Measurements from ENCODE around the gene UNC5B.

Gene UNC5B

DNA sequence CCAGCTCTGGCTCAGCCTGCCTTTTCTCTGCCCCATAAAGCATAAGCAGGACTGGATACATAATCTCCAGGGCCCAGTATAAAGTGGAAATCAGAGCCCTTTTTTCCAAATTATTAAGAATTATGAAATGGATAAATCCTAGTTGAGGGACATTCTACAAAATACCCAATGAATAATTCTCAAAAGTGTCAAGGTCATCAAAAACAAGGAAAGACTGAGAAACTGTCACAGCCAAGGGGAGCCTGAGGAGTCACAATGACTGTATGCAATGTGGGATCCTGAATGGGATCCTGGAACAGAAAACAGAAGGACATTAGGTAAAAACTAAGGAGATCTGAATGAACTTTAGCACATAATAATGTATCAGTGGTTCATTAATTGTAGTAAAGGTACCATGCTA lies 4.8 kb upstream of the UNC5B start:
- intact Hi-C loops (cut with DNase I; ENCODE audit: low total_unique reads): loop anchor here (5.0 kb wide), 1 partner anchor 280 kb away; no protein-coding TSS in a partner anchor
- no peak overlapping the region for H3K27ac ChIP-seq

DNA sequence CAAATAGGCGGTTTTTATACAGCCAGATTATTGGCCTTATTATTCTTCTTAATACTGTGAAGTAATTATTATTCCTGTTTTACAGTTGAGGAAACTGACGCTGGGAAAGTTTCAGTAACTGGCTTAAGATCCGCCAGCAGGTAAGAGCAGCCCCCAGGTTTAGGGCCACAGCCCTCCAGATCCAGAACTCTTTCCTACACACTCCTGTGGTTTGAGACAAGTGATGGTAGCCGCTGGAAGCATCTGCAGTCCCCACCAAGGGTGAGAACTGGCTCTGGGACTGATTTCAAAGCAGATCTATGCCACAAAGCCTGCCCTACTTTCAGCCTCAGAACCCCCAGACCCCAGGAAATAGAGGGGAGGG lies 3.0 kb upstream of the UNC5B start:
- H3K9me3 ChIP-seq: no peaks in the 10 kb centered on the region
- intact Hi-C loops (cut with DNase I; ENCODE audit: low total_unique reads): loop anchor here (5.0 kb wide), 1 partner anchor 282 kb away; no protein-coding TSS in a partner anchor
- H3K4me3 ChIP-seq: no peak overlapping the region
- H3K27me3 ChIP-seq: peaks cover 0 to 20% of the 10 kb centered on the region in 2 donors
- H3K27ac ChIP-seq: no peak overlapping the region
- DNase-seq: peak in 1 of 2 donors; percentile 25
- TF ChIP-seq, protein P1, sequence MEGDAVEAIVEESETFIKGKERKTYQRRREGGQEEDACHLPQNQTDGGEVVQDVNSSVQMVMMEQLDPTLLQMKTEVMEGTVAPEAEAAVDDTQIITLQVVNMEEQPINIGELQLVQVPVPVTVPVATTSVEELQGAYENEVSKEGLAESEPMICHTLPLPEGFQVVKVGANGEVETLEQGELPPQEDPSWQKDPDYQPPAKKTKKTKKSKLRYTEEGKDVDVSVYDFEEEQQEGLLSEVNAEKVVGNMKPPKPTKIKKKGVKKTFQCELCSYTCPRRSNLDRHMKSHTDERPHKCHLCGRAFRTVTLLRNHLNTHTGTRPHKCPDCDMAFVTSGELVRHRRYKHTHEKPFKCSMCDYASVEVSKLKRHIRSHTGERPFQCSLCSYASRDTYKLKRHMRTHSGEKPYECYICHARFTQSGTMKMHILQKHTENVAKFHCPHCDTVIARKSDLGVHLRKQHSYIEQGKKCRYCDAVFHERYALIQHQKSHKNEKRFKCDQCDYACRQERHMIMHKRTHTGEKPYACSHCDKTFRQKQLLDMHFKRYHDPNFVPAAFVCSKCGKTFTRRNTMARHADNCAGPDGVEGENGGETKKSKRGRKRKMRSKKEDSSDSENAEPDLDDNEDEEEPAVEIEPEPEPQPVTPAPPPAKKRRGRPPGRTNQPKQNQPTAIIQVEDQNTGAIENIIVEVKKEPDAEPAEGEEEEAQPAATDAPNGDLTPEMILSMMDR (IDR thresholded peaks at IDR 0.05): no peak
- no peaks in the 10 kb centered on the region for H3K36me3 ChIP-seq
- H3K4me1 ChIP-seq: peaks cover 0 to 33% (median 14%) of the 10 kb centered on the region in 4 donors

More for the DNA sequence above, 4.8 kb upstream of the UNC5B start:
- no peak for DNase-seq
- Histone ChIP-seq H3K9me3 (no peaks in the 10 kb centered on the region), H3K36me3 (no peaks in the 10 kb centered on the region), H3K27me3 (peaks cover 0 to 20% of the 10 kb centered on the region in 2 donors), H3K4me1 (peaks cover 0 to 16% (median 8%) of the 10 kb centered on the region in 4 donors), H3K4me3 (no peak overlapping the region)
- TF ChIP-seq, protein P1 (IDR thresholded peaks at IDR 0.05): no peak

DNA sequence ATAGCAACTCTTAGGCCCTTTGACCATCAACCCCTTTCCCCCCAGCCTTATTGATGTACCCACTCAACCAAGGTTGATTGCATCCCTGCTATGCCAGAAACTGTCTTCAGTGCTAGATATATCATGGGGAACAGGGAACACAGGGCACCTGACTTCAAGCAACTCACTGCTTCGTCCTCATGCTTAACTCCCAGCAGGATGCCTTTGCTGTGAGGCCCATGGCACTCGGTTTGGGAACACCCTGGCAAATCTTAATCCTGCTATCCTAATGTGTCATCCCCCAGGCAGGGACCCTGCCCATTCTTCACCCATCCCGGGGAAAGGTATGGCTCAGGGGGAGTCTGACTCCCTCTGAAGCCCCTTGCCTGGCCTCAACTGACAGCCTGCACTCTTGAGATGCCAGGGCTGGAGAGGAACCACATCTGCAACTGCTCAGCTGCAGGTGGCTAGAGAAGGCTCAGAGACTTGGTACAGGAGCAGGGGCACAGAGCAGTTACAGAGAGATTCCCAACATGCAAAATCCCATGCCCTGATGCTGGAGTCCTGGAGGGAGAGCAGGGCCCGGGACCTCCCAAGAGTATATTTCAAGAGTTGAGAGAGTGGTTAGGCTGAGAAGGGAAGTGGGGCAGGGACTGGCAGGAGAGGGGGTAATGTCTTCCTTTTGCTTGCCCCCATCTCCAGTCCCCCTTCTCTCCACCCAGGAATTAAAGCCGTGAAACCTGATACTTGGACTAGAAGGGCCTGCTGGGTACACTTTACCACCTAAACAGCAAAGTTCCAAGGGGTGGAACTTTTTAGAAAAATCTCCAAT lies 2.4 kb upstream of the UNC5B start:
- peaks cover 0 to 35% (median 16%) of the 10 kb centered on the region in 4 donors for H3K4me1 ChIP-seq
- H3K27ac ChIP-seq: no peak overlapping the region
- no peaks in the 10 kb centered on the region for H3K9me3 ChIP-seq
- DNase-seq: peak in 1 of 2 donors; percentile 37
- no peaks in the 10 kb centered on the region for H3K36me3 ChIP-seq
- H3K27me3 ChIP-seq: peaks cover 0 to 20% of the 10 kb centered on the region in 2 donors
- TF ChIP-seq, protein P1 (IDR thresholded peaks at IDR 0.05): no peak
- H3K4me3 ChIP-seq: no peak overlapping the region
- intact Hi-C loops (cut with DNase I; ENCODE audit: low total_unique reads): loop anchor here (5.0 kb wide), 1 partner anchor 283 kb away; no protein-coding TSS in a partner anchor

DNA sequence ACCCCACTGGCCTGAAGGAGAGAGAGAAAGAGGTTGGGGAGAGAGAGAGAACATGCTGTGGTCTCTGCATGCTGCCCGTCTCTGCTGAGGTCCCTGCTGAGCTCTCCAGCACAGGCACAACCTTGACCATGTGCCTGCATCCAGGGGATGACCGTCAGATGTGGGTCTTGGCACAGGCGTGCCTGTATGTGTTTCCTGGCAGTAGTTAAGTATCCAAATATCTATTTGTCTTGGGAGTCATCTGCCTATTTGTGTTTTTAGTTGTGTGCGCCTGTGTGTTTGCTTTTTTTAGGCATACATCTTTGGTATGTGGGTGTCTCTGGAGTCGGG lies 1.9 kb upstream of the UNC5B start:
- DNase-seq: peak in 1 of 2 donors; percentile 32
- H3K27me3 ChIP-seq: peaks cover 0 to 20% of the 10 kb centered on the region in 2 donors
- no peak overlapping the region for H3K4me3 ChIP-seq
- TF ChIP-seq, protein P1 (IDR thresholded peaks at IDR 0.05): no peak
- H3K4me1 ChIP-seq: peaks cover 0 to 35% (median 16%) of the 10 kb centered on the region in 4 donors
- intact Hi-C loops (cut with DNase I; ENCODE audit: low total_unique reads): no loop called here
- H3K27ac ChIP-seq: no peak overlapping the region
- H3K9me3 ChIP-seq: no peaks in the 10 kb centered on the region
- H3K36me3 ChIP-seq: no peaks in the 10 kb centered on the region

DNA sequence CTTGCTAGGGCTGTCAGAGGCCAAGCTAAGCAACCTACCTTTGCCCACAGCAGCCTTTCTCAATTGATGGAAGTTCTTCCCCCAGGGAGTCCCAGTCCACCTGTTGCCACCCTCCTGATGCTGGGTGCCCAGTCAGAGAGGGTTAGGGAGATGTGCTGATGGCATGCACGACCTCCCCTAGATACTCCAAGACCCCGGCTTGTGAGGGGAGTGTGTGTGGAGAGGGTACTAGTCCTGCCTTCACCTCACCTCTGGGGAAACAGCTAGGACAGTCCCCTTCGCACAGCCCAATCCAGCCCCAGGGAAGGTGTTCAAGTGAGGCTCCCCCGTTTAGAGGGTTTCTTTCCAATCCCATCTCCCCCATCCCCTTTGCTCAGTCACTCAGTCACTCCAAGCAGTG lies 1.3 kb upstream of the UNC5B start:
- intact Hi-C loops (cut with DNase I; ENCODE audit: low total_unique reads): no loop called here
- Histone ChIP-seq H3K4me1 (peaks cover 0 to 35% (median 16%) of the 10 kb centered on the region in 4 donors), H3K27me3 (peaks cover 0 to 20% of the 10 kb centered on the region in 2 donors), H3K9me3 (no peaks in the 10 kb centered on the region), H3K27ac (no peak overlapping the region), H3K36me3 (no peaks in the 10 kb centered on the region), H3K4me3 (no peak overlapping the region)
- TF ChIP-seq, protein P1 (IDR thresholded peaks at IDR 0.05): no peak
- DNase-seq: peak in 1 of 2 donors; percentile 51

Data from tibial artery (tissue), 4 donors.